Activated T-helper 1 cell treated with anti-CD3 and anti-CD28 coated beads, Interleukin-12 subunit alpha, Interleukin-12 subunit beta, Interleukin-2, Interleukin-4 antibody, amounts not matched to agents 30 ng/mL and 10 ng/mL and 1 ng/mL, durations not matched to agents 14 hours and 24 hours and 36 hours (primary cell): ENCODE measurements around the gene ACSM2A. TPM values are rescaled to one million over a fixed set of nuclear protein-coding genes. Genes with fewer than 3 reads are reported as not detected.
"Not testable (repeated sequence)": the region's sequence is repeated elsewhere in the genome, so short reads cannot be mapped to it uniquely, and the experiment has no call there.

Experiments used
- DNase-seq: peaks from one replicate; pipeline ENCODE4 v3.0.0; 2021; ENCODE audit warnings: low spot score
- H3K27ac Mint-ChIP-seq: one replicate; pipeline ENCODE4 v1.8.0; 2021; ENCODE audit warnings: mild to moderate bottlenecking, mixed read lengths
- H3K27me3 Mint-ChIP-seq: one replicate; pipeline ENCODE4 v1.8.0; 2022; ENCODE audit warnings: mild to moderate bottlenecking, moderate library complexity, mixed read lengths; ENCODE audit not compliant: insufficient read depth
- H3K36me3 Mint-ChIP-seq: one replicate; pipeline ENCODE4 v1.8.0; 2021; ENCODE audit warnings: low read depth, mixed read lengths
- H3K4me1 Mint-ChIP-seq: one replicate; pipeline ENCODE4 v1.8.0; 2021; ENCODE audit warnings: low read depth, mixed read lengths
- H3K4me3 Mint-ChIP-seq: one replicate; pipeline ENCODE4 v1.8.0; 2021; ENCODE audit warnings: mild to moderate bottlenecking, moderate library complexity, mixed read lengths
- H3K9me3 Mint-ChIP-seq: one replicate; pipeline ENCODE4 v1.8.0; 2021; ENCODE audit warnings: mixed read lengths
- intact Hi-C: fragments of 100-400 bp; cut with micrococcal nuclease; formaldehyde crosslinking; loops from one replicate; pipeline ENCODE4 v1.15.1; 2024
- total RNA-seq: library from RNA; stranded (reverse); gene quantifications from 2 replicates; pipeline ENCODE4 v1.2.3, GENCODE V29; 2022

ACSM2A gene
- total RNA-seq, result not detected in 2 replicates

DNA sequence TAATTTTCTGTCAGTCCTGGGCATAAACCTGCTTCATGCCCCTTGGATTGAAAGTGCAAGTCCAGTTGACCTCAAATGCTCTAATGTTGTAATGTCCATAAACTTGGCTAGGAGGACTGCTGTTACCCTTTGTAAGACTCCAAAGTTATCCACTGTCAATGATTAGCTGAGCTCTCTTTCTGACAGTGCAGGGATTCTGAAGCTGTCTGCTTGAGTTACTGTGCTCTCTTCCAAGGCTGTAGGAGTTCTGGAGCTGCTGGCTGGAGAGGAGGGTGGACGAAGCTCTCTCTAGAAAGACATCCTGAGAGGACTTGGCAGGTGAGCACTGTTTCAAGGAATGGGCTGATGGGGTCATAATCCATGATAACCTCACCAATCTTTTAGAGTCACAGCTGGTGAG lies at the start of gene ACSM2A:
Gene ACSM2A, plus strand, starts transcription at position 158 of the 400 bp plus-strand sequence. CDS start 8,594 bp downstream, outside the sequence.
- H3K4me1 Mint-ChIP-seq, H3K27me3 Mint-ChIP-seq, H3K27ac Mint-ChIP-seq, DNase-seq, H3K36me3 Mint-ChIP-seq, H3K9me3 Mint-ChIP-seq, intact Hi-C loops, H3K4me3 Mint-ChIP-seq: not testable (repeated sequence)

DNA sequence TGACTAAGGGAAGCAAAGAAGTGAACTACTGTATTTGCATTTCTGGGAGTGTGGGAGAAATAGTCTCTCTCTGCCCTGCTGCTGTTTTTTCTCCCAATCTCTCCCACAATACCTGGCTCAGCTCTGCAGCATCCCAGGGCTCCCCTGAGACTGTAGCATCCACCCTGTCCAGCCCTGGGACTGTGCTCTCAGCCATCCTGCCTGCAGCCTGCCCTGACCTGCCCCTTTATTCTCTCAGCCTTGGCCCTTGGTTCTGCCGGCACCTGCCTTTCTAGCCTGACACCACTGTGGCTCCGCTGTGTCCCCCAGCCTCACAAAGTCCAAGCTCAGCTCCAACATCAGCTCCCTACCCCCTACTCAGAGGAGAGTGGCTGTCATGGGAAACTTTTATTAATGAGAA lies 48.7 kb upstream of the ACSM2A start:
- intact Hi-C loops, result no loop called here
- Mint-ChIP-seq H3K36me3 (no peaks in the 10 kb centered on the region), H3K27ac (no peak overlapping the region), H3K9me3 (no peaks in the 10 kb centered on the region), H3K4me1 (no peaks in the 10 kb centered on the region), H3K4me3 (no peak overlapping the region), H3K27me3 (no peaks in the 10 kb centered on the region)
- no peak for DNase-seq

- H3K4me1 Mint-ChIP-seq, result no peaks in the 10 kb centered on the region
- H3K27ac Mint-ChIP-seq, result no peak within 1 kb of the TSS
- no peaks in the 10 kb centered on the region for H3K27me3 Mint-ChIP-seq
- DNase-seq, result no peak
- no peak within 1 kb of the TSS for H3K4me3 Mint-ChIP-seq
- no peaks in the 10 kb centered on the region for H3K9me3 Mint-ChIP-seq
- H3K36me3 Mint-ChIP-seq, result no peaks in the 10 kb centered on the region
- intact Hi-C loops, result no loop called here
Observed at GRCh38 chr16:20404637-20405036, 46.7 kb upstream of the ACSM2A start, which contains the start of gene PDILT. Gene PDILT, minus strand, starts transcription at chr16:20404737. Its CDS starts 5,437 bp downstream, at chr16:20399300.

DNA sequence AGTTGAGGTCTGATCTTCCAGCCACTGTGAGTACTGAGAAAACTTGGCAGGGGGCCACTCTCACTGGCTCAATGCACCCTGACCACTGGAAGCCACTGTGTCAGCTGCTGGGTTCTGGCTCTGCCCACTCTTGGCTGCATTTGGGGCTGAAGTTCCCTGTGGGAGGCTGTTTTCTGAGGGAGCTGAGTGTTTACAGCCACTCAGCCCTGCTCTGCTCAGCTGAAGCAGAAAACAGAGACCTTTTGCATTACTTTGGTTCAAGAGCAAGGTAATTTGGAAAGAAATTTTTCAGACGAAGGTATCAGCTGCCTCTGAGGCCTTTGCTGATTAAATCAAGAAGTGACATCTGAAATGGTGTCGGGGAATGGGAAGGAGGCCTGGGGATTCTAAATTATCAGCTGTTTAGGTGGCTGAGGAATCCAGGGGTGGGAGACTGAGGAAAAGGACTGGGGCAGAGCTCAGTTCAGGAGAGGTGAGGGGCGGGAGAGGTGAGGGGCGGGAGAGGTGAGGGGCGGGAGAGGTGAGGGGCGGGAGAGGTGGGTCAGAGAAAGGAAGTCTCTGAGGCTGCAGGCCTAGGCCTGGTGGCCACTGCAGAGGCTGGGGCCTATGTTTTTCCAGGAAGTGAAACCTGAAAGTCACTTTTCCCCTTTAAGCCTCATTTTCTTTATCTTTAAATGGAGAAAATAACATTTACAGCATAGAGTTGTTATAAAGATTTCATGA lies 41.8 kb upstream of the ACSM2A start, which contains the start of gene ACSM5:
Gene ACSM5, plus strand, starts transcription at position 137 of the 723 bp plus-strand sequence. CDS start 1,951 bp downstream, outside the sequence.
- H3K27me3 Mint-ChIP-seq, result peaks cover 2% of the 10 kb centered on the region
- no peak for DNase-seq
- H3K4me1 Mint-ChIP-seq, result no peaks in the 10 kb centered on the region
- no peaks in the 10 kb centered on the region for H3K9me3 Mint-ChIP-seq
- H3K4me3 Mint-ChIP-seq, result no peak within 1 kb of the TSS
- intact Hi-C loops, result no loop called here
- no peaks in the 10 kb centered on the region for H3K36me3 Mint-ChIP-seq
- H3K27ac Mint-ChIP-seq, result no peak within 1 kb of the TSS

DNA sequence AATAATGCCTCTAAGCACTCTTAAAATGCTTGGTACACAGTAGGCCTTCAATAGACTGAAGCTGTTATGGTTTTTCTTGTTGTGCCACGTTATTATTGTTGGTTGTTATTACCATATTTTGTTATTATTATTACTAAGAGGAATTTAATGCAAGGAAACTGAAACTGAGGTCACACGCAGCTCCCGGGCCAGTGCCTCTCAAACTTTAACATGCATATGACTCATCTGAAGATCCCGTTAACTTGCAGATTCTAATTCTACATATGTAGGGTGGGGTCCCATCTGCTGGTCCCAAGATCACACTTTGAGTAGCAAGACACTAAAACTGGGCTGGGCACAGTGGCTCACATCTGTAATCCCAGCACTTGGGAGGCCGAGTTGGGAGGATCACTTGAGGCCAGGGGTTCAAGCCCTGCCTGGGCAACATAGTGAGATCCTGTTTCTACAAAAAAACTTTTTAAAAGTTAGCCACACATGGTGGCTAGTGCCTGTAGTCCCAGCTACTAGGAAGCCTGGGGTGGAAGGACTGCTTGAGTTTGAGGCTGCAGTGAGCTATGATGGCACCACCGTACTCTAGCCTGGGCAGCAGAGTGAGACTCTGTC lies 41.1 kb upstream of the ACSM2A start:
- no peaks in the 10 kb centered on the region for H3K36me3 Mint-ChIP-seq

GRCh38 chr16:20411055-20411454 lies 40.3 kb upstream of the ACSM2A start:
- Mint-ChIP-seq H3K4me3 (no peak overlapping the region), H3K4me1 (no peaks in the 10 kb centered on the region), H3K27ac (no peak overlapping the region), H3K27me3 (peaks cover 2% of the 10 kb centered on the region), H3K36me3 (no peaks in the 10 kb centered on the region), H3K9me3 (no peaks in the 10 kb centered on the region)
- intact Hi-C loops, result no loop called here
- no peak for DNase-seq

More for the DNA sequence above, 41.1 kb upstream of the ACSM2A start:
- Mint-ChIP-seq H3K27ac (no peak overlapping the region), H3K4me1 (no peaks in the 10 kb centered on the region), H3K27me3 (peaks cover 2% of the 10 kb centered on the region), H3K9me3 (no peaks in the 10 kb centered on the region), H3K4me3 (no peak overlapping the region)
- no peak for DNase-seq
- intact Hi-C loops, result no loop called here

- Mint-ChIP-seq H3K4me3 (no peak overlapping the region), H3K9me3 (no peaks in the 10 kb centered on the region), H3K36me3 (no peaks in the 10 kb centered on the region), H3K27ac (no peak overlapping the region), H3K27me3 (peaks cover 2% of the 10 kb centered on the region), H3K4me1 (no peaks in the 10 kb centered on the region)
- DNase-seq, result no peak
- intact Hi-C loops, result no loop called here
Observed at GRCh38 chr16:20415541-20415940, 35.8 kb upstream of the ACSM2A start.

DNA sequence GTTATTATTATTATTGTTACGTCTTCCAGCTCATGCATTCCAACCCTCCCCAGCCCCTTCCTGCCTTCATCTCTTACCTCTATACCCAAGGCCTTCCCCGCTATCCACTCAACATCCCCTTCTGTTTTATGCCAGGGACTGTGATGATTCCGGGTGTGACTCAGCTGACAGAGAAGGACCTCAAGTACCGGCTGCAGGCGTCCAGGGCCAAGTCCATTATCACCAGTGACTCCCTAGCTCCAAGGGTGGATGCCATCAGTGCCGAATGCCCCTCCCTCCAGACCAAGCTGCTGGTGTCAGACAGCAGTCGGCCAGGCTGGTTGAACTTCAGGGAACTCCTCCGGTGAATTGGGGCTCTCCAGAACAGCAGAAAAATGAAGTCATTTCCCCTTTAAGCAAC lies 32.2 kb upstream of the ACSM2A start:
- H3K4me1 Mint-ChIP-seq, H3K27ac Mint-ChIP-seq, H3K27me3 Mint-ChIP-seq, H3K4me3 Mint-ChIP-seq, H3K9me3 Mint-ChIP-seq, H3K36me3 Mint-ChIP-seq, DNase-seq, intact Hi-C loops: not testable (repeated sequence)

DNA sequence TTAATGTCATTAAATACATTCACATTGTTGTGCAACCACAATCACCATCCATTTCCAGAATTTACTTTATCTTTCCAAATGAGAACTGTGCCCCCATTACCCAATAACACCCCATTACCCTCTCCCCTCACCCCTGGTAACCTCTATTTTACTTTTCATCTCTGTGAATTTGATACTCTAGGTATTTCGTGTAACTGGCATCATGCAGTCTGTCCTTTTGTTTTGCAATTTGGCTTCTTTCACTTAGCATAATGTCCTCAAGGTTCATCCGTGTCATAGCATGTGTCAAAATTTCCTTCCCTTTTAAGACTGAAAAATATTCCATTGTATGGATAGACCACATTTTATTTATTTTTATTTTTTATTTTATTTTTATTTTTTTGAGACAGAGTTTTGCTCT lies 29.6 kb upstream of the ACSM2A start:
- intact Hi-C loops, H3K4me3 Mint-ChIP-seq, DNase-seq, H3K4me1 Mint-ChIP-seq, H3K27ac Mint-ChIP-seq, H3K9me3 Mint-ChIP-seq, H3K36me3 Mint-ChIP-seq, H3K27me3 Mint-ChIP-seq: not testable (repeated sequence)

DNA sequence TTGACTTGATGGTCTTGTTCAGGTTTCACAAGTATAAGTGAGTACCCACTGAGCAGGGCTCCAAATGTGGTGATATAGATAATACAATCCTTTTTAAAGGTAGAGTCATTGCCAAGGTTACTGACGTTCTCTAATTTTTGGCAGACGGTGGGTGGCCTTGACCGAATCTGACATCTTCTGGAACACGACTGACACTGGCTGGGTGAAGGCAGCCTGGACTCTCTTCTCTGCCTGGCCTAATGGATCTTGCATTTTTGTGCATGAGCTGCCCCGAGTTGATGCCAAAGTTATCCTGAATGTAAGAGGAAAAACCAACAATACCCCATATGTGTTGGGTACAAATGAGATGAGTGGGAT lies 27.6 kb upstream of the ACSM2A start:
- H3K36me3 Mint-ChIP-seq, H3K4me3 Mint-ChIP-seq, H3K9me3 Mint-ChIP-seq, H3K27ac Mint-ChIP-seq, H3K4me1 Mint-ChIP-seq, DNase-seq, H3K27me3 Mint-ChIP-seq, intact Hi-C loops: not testable (repeated sequence)

DNA sequence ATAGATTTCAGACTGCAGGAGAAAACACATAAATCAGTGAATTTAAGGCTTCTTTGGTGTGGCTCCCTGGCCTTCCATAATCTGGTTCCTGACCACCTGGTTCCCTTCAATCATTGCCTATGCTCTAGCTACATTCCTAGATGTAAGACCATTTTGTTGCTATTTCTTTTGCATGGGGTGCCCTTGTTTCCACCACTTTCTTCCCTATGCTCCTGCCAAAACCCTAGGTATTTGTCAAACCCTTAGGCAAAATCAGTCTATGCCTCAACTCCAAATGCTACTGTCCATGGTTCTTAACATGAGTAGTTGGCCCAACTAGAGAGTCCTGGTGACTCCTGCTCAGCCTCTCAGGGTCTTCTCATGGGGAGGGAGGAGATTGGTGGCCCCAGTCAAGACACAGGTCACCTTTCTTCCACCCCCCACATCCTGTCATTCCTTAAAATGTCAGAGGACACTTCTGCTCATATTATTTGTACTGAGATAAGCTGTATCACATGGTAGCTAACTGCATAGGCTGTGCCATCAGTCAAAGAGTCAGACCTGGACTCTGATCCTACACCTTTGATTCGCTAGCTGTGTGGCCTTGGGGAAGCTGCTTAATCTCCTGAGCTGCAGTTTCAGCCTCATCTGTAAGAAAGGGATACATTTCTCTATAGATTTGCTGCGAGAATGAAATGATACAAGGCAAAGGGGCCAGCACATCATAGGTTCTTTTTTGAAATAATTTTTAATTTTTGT lies 27.0 kb upstream of the ACSM2A start:
- intact Hi-C loops, result no loop called here
- no peak overlapping the region for H3K4me3 Mint-ChIP-seq
- no peaks in the 10 kb centered on the region for H3K27me3 Mint-ChIP-seq
- DNase-seq, result no peak
- no peaks in the 10 kb centered on the region for H3K4me1 Mint-ChIP-seq
- H3K27ac Mint-ChIP-seq, result no peak overlapping the region
- H3K36me3 Mint-ChIP-seq, result no peaks in the 10 kb centered on the region
- H3K9me3 Mint-ChIP-seq, result no peaks in the 10 kb centered on the region

GRCh38 chr16:20427401-20427797 lies 23.9 kb upstream of the ACSM2A start:
- H3K4me1 Mint-ChIP-seq, H3K27me3 Mint-ChIP-seq, H3K9me3 Mint-ChIP-seq, H3K27ac Mint-ChIP-seq, intact Hi-C loops, H3K4me3 Mint-ChIP-seq, H3K36me3 Mint-ChIP-seq, DNase-seq: not testable (repeated sequence)

DNA sequence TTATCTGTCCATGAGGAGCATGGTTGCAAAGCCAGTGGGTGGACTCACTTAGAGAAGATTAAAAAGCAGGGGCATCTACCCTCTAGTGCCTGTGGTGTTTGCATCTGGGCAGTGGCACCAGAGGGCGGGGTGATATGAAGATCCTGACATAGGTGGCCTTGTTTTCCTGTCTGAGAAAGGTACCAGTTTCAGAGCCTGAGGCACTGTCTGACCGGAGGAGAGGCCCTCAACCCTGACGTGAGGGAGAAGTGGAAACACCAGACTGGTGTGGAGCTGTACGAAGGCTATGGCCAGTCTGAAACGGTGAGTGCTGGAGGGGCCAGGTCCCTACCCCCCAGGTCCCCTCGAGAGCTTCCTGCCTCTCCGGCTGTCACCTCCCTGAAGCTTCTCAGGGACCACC lies 21.8 kb upstream of the ACSM2A start:
- H3K27me3 Mint-ChIP-seq, H3K4me3 Mint-ChIP-seq, H3K27ac Mint-ChIP-seq, H3K9me3 Mint-ChIP-seq, H3K4me1 Mint-ChIP-seq, intact Hi-C loops, DNase-seq, H3K36me3 Mint-ChIP-seq: not testable (repeated sequence)
